Measurements from ENCODE around the gene CNTD1. TPM values are rescaled to one million over a fixed set of nuclear protein-coding genes. Genes with fewer than 3 reads are reported as not detected.

CNTD1 gene
- total RNA-seq, 1 experiment from 2014 or later = not detected

GRCh38 chr17:42827472-42827871 lies 28.8 kb downstream of the CNTD1 start:
- DNase-seq (ENCODE audit: low spot score) (no peak), ATAC-seq (no peak)
- Mint-ChIP-seq H3K27ac (no peak overlapping the region), H3K27me3 (ENCODE audit: low read depth) (peaks cover 27% of the 10 kb centered on the region), H3K36me3 (no peaks in the 10 kb centered on the region), H3K4me1 (peaks cover 12% of the 10 kb centered on the region), H3K4me3 (no peak overlapping the region), H3K9me3 (no peaks in the 10 kb centered on the region)
- TF ChIP-seq ESRRA (CRISPR knock-in tag; IDR thresholded peaks at IDR 0.05; ENCODE audit: borderline replicate concordance) (no peak), JUN (CRISPR knock-in tag; IDR thresholded peaks at IDR 0.05) (no peak), FOXP4 (CRISPR knock-in tag; IDR thresholded peaks at IDR 0.05) (no peak), ZNF317 (CRISPR knock-in tag; IDR thresholded peaks at IDR 0.05; ENCODE audit: borderline replicate concordance, low read depth) (no peak), RELA (CRISPR knock-in tag; IDR thresholded peaks at IDR 0.05; ENCODE audit: borderline replicate concordance) (no peak), AR (CRISPR knock-in tag; IDR thresholded peaks at IDR 0.05) (no peak), ZNF232 (CRISPR knock-in tag; IDR thresholded peaks at IDR 0.05) (no peak), PREB (CRISPR knock-in tag; IDR thresholded peaks at IDR 0.05; ENCODE audit: borderline replicate concordance) (no peak), MXD4 (CRISPR knock-in tag; IDR thresholded peaks at IDR 0.05; ENCODE audit: borderline replicate concordance) (no peak), ARID4B (CRISPR knock-in tag; IDR thresholded peaks at IDR 0.05; ENCODE audit: borderline replicate concordance) (no peak), USF2 (CRISPR knock-in tag; IDR thresholded peaks at IDR 0.05) (no peak), NFE2L1 (CRISPR knock-in tag; IDR thresholded peaks at IDR 0.05) (no peak), NFYB (CRISPR knock-in tag; conservative IDR thresholded peaks at IDR 0.05; ENCODE audit: low read depth) (no peak)
- TF ChIP-seq, protein P1, sequence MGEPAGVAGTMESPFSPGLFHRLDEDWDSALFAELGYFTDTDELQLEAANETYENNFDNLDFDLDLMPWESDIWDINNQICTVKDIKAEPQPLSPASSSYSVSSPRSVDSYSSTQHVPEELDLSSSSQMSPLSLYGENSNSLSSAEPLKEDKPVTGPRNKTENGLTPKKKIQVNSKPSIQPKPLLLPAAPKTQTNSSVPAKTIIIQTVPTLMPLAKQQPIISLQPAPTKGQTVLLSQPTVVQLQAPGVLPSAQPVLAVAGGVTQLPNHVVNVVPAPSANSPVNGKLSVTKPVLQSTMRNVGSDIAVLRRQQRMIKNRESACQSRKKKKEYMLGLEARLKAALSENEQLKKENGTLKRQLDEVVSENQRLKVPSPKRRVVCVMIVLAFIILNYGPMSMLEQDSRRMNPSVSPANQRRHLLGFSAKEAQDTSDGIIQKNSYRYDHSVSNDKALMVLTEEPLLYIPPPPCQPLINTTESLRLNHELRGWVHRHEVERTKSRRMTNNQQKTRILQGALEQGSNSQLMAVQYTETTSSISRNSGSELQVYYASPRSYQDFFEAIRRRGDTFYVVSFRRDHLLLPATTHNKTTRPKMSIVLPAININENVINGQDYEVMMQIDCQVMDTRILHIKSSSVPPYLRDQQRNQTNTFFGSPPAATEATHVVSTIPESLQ (CRISPR knock-in tag; IDR thresholded peaks at IDR 0.05) = no peak
- TF ChIP-seq, protein P2, sequence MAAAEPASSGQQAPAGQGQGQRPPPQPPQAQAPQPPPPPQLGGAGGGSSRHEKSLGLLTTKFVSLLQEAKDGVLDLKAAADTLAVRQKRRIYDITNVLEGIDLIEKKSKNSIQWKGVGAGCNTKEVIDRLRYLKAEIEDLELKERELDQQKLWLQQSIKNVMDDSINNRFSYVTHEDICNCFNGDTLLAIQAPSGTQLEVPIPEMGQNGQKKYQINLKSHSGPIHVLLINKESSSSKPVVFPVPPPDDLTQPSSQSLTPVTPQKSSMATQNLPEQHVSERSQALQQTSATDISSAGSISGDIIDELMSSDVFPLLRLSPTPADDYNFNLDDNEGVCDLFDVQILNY (CRISPR knock-in tag; IDR thresholded peaks at IDR 0.05) = no peak
- TF ChIP-seq, protein P3, sequence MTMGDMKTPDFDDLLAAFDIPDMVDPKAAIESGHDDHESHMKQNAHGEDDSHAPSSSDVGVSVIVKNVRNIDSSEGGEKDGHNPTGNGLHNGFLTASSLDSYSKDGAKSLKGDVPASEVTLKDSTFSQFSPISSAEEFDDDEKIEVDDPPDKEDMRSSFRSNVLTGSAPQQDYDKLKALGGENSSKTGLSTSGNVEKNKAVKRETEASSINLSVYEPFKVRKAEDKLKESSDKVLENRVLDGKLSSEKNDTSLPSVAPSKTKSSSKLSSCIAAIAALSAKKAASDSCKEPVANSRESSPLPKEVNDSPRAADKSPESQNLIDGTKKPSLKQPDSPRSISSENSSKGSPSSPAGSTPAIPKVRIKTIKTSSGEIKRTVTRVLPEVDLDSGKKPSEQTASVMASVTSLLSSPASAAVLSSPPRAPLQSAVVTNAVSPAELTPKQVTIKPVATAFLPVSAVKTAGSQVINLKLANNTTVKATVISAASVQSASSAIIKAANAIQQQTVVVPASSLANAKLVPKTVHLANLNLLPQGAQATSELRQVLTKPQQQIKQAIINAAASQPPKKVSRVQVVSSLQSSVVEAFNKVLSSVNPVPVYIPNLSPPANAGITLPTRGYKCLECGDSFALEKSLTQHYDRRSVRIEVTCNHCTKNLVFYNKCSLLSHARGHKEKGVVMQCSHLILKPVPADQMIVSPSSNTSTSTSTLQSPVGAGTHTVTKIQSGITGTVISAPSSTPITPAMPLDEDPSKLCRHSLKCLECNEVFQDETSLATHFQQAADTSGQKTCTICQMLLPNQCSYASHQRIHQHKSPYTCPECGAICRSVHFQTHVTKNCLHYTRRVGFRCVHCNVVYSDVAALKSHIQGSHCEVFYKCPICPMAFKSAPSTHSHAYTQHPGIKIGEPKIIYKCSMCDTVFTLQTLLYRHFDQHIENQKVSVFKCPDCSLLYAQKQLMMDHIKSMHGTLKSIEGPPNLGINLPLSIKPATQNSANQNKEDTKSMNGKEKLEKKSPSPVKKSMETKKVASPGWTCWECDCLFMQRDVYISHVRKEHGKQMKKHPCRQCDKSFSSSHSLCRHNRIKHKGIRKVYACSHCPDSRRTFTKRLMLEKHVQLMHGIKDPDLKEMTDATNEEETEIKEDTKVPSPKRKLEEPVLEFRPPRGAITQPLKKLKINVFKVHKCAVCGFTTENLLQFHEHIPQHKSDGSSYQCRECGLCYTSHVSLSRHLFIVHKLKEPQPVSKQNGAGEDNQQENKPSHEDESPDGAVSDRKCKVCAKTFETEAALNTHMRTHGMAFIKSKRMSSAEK (CRISPR knock-in tag; IDR thresholded peaks at IDR 0.05; ENCODE audit: borderline replicate concordance) = no peak
- TF ChIP-seq, protein P4, sequence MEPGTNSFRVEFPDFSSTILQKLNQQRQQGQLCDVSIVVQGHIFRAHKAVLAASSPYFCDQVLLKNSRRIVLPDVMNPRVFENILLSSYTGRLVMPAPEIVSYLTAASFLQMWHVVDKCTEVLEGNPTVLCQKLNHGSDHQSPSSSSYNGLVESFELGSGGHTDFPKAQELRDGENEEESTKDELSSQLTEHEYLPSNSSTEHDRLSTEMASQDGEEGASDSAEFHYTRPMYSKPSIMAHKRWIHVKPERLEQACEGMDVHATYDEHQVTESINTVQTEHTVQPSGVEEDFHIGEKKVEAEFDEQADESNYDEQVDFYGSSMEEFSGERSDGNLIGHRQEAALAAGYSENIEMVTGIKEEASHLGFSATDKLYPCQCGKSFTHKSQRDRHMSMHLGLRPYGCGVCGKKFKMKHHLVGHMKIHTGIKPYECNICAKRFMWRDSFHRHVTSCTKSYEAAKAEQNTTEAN (CRISPR knock-in tag; IDR thresholded peaks at IDR 0.05) = no peak
- POLR2A ChIA-PET = no interaction called here
- CTCF ChIA-PET = no interaction called here

Data from WTC11 (cell line).